HCT116 (cell line): ENCODE measurements around the gene C10orf120. TPM values are rescaled to one million over a fixed set of nuclear protein-coding genes. Genes with fewer than 3 reads are reported as not detected.

Experiments
- ATAC-seq: fragments of 200-7000 bp; cut with Tn5 transposase; 2 replicates; pipeline ENCODE4 v1.9.1; 2020; ENCODE audit warnings: mild to moderate bottlenecking, moderate library complexity
- BruUV-seq: library from RNA; stranded (reverse); fragments of 400-500 nt; replicated peaks from 2 replicates; lab custom pipeline; 2021; lab: Mats Ljungman, UMichigan
- CTCF ChIA-PET: fragments of 300-600 bp; sonication (Branson Sonifier 250); formaldehyde crosslinking; loops from one replicate; lab custom pipeline; 2021; ENCODE audit warnings: antibody characterized with exemption; lab: Charles Lee
- POLR2A ChIA-PET: fragments of 300-600, 350-600 bp; sonication (Branson Sonifier 250); formaldehyde crosslinking; loops from one replicate; lab custom pipeline; 2021; ENCODE audit warnings: antibody characterized with exemption; lab: Charles Lee
- RAD21 ChIA-PET, 2 experiments: fragments of 300-600 bp; sonication (Branson Sonifier 250); formaldehyde crosslinking; loops; one replicate each; lab custom pipeline; 2023; ENCODE audit warnings: low total read pairs in 2 of 2; ENCODE audit not compliant: uncharacterized antibody in 2 of 2, unreplicated experiment in 2 of 2, low non-redundant PET in 1 of 2; lab: Charles Lee
- DNase-seq: peaks from one replicate; pipeline ENCODE4 v3.0.0-alpha.2; 2010; ENCODE audit warnings: low read depth, low spot score
- H2AFZ ChIP-seq: fragments of 200-600 bp; shearing (Covaris generic), sonication (generic); 2 replicates; pipeline ENCODE4 v1.6.1; 2017; ENCODE audit warnings: low read depth, mixed run types, mixed read lengths, antibody characterized with exemption, low read length; ENCODE audit not compliant: poor library complexity, severe bottlenecking
- H3K27ac ChIP-seq: 2 replicates; pipeline ENCODE4 v1.5.1; 2012; ENCODE audit warnings: low read depth, low read length
- H3K27me3 ChIP-seq: fragments of 200-600 bp; sonication (generic); 2 replicates; pipeline ENCODE4 v1.6.1; 2016; ENCODE audit warnings: mixed run types, low read length, mixed read lengths; ENCODE audit not compliant: insufficient read depth
- H3K36me3 ChIP-seq, 2 experiments: fragments of 200-500 bp in 1 of 2; fragments of 200-600 bp in 1 of 2; sonication (Bioruptor generic) in 1 of 2; sonication (generic) in 1 of 2; 2 replicates each; pipeline versions ENCODE4 v1.5.1 to v1.6.1; 2014 to 2016; ENCODE audit warnings: low read length in 2 of 2, inconsistent platforms in 1 of 2, mixed read lengths in 1 of 2, mixed run types in 1 of 2; ENCODE audit not compliant: insufficient read depth in 2 of 2, control insufficient read depth in 1 of 2
- H3K4me1 ChIP-seq, 2 experiments: fragments of 200-600 bp in 1 of 2; sonication (generic) in 1 of 2; 2 replicates each; pipeline versions ENCODE4 v1.5.1 to v1.6.1; 2012 to 2017; ENCODE audit warnings: low read length in 2 of 2, inconsistent platforms in 1 of 2, mild to moderate bottlenecking in 1 of 2, mixed read lengths in 1 of 2, mixed run types in 1 of 2, moderate library complexity in 1 of 2; ENCODE audit not compliant: insufficient read depth in 2 of 2, control insufficient read depth in 1 of 2
- H3K4me2 ChIP-seq: fragments of 200-600 bp; sonication (generic); 2 replicates; pipeline ENCODE4 v1.6.1; 2017; ENCODE audit warnings: mixed run types, low read length, mixed read lengths
- H3K4me3 ChIP-seq, 2 experiments: fragments of 200-600 bp in 1 of 2; sonication (generic) in 1 of 2; replicated peaks in 1 of 2; 2 replicates each; pipeline ENCODE4 v1.5.1; 2011 to 2016; ENCODE audit warnings: low read length in 2 of 2, control low read depth in 1 of 2, low read depth in 1 of 2, mild to moderate bottlenecking in 1 of 2, mixed read lengths in 1 of 2, mixed run types in 1 of 2
- H3K79me2 ChIP-seq: fragments of 200-600 bp; sonication (generic); 2 replicates; pipeline ENCODE4 v1.6.1; 2017; ENCODE audit warnings: mild to moderate bottlenecking, mixed run types, low read length, moderate library complexity, mixed read lengths; ENCODE audit not compliant: insufficient read depth
- H3K9ac ChIP-seq: fragments of 200-600 bp; sonication (generic); 2 replicates; pipeline ENCODE4 v1.6.1; 2016; ENCODE audit warnings: low read length, mixed read lengths
- H3K9me2 ChIP-seq: fragments of 200-600 bp; sonication (generic), shearing (Covaris generic); 2 replicates; pipeline ENCODE4 v1.6.1; 2017; ENCODE audit warnings: mixed run types, mild to moderate bottlenecking, moderate library complexity; ENCODE audit not compliant: insufficient read depth
- H3K9me3 ChIP-seq, 2 experiments: fragments of 200-500 bp in 1 of 2; fragments of 200-600 bp in 1 of 2; sonication (Bioruptor generic) in 1 of 2; sonication (generic) in 1 of 2; 2 replicates each; pipeline ENCODE4 v1.6.1; 2014 to 2017; ENCODE audit warnings: low read length in 2 of 2, mixed read lengths in 2 of 2, inconsistent platforms in 1 of 2, low read depth in 1 of 2, mild to moderate bottlenecking in 1 of 2, mixed run types in 1 of 2, moderate library complexity in 1 of 2; ENCODE audit not compliant: control insufficient read depth in 1 of 2, insufficient read depth in 1 of 2
- H4K20me1 ChIP-seq: fragments of 200-600 bp; sonication (generic), shearing (Covaris generic); 2 replicates; pipeline ENCODE4 v1.6.1; 2017; ENCODE audit warnings: mixed run types, mild to moderate bottlenecking, moderate library complexity; ENCODE audit not compliant: insufficient read depth
- ELF1 ChIP-seq: IDR thresholded peaks from 2 replicates; pipeline ENCODE4 v1.6.1; 2012; ENCODE audit warnings: low read depth, borderline replicate concordance
- EZH2phosphoT487 ChIP-seq: fragments of 200-600 bp; IDR thresholded peaks from 2 replicates; pipeline ENCODE4 v1.6.1; 2018; ENCODE audit warnings: antibody characterized with exemption, borderline replicate concordance
- ZBTB33 ChIP-seq: IDR thresholded peaks from 2 replicates; pipeline ENCODE4 v1.6.1; 2011; ENCODE audit warnings: mild to moderate bottlenecking, low read length, moderate library complexity; ENCODE audit not compliant: insufficient replicate concordance; ENCODE audit errors: extremely low read depth
- intact Hi-C: fragments of 100-400 bp; cut with micrococcal nuclease; formaldehyde crosslinking; loops from 2 replicates; pipeline ENCODE4 v1.10.0; 2022
- total RNA-seq: library from RNA; stranded (reverse); gene quantifications from one replicate; pipeline ENCODE4 v1.2.1, GENCODE V29; 2021; ENCODE audit not compliant: unreplicated experiment
- TF ChIP-seq, protein P1 (sequence below): IDR thresholded peaks from 2 replicates; pipeline ENCODE4 v1.6.1; 2012; ENCODE audit warnings: low read depth

C10orf120 gene
- total RNA-seq, 1 experiment from 2014 or later, result not detected

DNA sequence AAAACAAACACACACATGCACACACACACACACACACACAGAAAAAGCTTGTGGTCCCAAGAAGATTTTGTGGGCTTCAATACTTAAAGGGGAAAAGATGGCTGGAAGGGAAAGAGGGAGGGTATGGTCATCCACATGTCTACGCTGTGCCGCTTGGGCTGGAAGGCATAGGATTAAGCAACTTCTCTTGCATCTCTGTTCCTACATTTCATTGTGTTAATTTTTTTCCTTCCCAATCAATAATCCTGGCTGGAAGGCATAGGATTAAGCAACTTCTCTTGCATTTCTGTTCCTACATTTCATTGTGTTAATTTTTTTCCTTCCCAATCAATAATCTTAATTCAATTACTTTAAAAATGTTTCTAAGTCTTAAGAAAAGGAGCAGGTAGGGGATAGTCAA, 30.6 kb downstream of the C10orf120 start:
- Histone ChIP-seq H3K9me3 (no peaks in the 10 kb centered on the region), H3K4me1 (no peaks in the 10 kb centered on the region), H3K27me3 (peaks cover 91% of the 10 kb centered on the region), H3K9ac (no peak overlapping the region), H4K20me1 (no peaks in the 10 kb centered on the region), H3K79me2 (no peaks in the 10 kb centered on the region), H3K27ac (no peak overlapping the region), H3K4me2 (no peak overlapping the region), H3K4me3 (no peak overlapping the region), H3K9me2 (no peaks in the 10 kb centered on the region), H2AFZ (no peak overlapping the region), H3K36me3 (no peaks in the 10 kb centered on the region)
- intact Hi-C loops, result no loop called here
- ATAC-seq (no peak), DNase-seq (no peak)
- TF ChIP-seq, protein P1, sequence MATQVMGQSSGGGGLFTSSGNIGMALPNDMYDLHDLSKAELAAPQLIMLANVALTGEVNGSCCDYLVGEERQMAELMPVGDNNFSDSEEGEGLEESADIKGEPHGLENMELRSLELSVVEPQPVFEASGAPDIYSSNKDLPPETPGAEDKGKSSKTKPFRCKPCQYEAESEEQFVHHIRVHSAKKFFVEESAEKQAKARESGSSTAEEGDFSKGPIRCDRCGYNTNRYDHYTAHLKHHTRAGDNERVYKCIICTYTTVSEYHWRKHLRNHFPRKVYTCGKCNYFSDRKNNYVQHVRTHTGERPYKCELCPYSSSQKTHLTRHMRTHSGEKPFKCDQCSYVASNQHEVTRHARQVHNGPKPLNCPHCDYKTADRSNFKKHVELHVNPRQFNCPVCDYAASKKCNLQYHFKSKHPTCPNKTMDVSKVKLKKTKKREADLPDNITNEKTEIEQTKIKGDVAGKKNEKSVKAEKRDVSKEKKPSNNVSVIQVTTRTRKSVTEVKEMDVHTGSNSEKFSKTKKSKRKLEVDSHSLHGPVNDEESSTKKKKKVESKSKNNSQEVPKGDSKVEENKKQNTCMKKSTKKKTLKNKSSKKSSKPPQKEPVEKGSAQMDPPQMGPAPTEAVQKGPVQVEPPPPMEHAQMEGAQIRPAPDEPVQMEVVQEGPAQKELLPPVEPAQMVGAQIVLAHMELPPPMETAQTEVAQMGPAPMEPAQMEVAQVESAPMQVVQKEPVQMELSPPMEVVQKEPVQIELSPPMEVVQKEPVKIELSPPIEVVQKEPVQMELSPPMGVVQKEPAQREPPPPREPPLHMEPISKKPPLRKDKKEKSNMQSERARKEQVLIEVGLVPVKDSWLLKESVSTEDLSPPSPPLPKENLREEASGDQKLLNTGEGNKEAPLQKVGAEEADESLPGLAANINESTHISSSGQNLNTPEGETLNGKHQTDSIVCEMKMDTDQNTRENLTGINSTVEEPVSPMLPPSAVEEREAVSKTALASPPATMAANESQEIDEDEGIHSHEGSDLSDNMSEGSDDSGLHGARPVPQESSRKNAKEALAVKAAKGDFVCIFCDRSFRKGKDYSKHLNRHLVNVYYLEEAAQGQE, result no peak
- TF ChIP-seq EZH2phosphoT487 (no peak), ZBTB33 (no peak), ELF1 (no peak)
- RAD21 ChIA-PET, result no interaction called here
- POLR2A ChIA-PET, result no interaction called here
- no TSS peak for BruUV-seq
- CTCF ChIA-PET, result no interaction called here
